Lower lobe of right lung (tissue), 2 donors: ENCODE results near the gene TMF1. TPM values are rescaled to one million over a fixed set of nuclear protein-coding genes. Genes with fewer than 3 reads are reported as not detected.
A peak's percentile ranks its signal among the peaks of the same experiment; 100 is the strongest.

ENCODE experiments used
- ATAC-seq, 2 donors: fragments of 200-7000 bp; cut with Tn5 transposase; one replicate each; pipeline ENCODE4 v1.9.1; 2020 to 2022; ENCODE audit warnings: mild to moderate bottlenecking in 2 of 2, moderate library complexity in 2 of 2
- DNase-seq: peaks from one replicate; pipeline ENCODE4 v3.0.0-alpha.2; 2020
- H3K27ac ChIP-seq: fragments of 200-600 bp; one replicate; pipeline ENCODE4 v1.8.0; 2022
- H3K27me3 ChIP-seq: fragments of 200-600 bp; one replicate; pipeline ENCODE4 v1.8.0; 2022; ENCODE audit warnings: low read depth
- H3K36me3 ChIP-seq: fragments of 200-600 bp; one replicate; pipeline ENCODE4 v1.8.0; 2022; ENCODE audit warnings: mild to moderate bottlenecking
- H3K4me1 ChIP-seq: fragments of 200-600 bp; one replicate; pipeline ENCODE4 v1.8.0; 2022
- H3K4me3 ChIP-seq: fragments of 200-600 bp; one replicate; pipeline ENCODE4 v1.8.0; 2022; ENCODE audit warnings: mild to moderate bottlenecking
- H3K9me3 ChIP-seq: fragments of 200-600 bp; one replicate; pipeline ENCODE4 v1.8.0; 2022
- CTCF ChIP-seq: fragments of 200-600 bp; IDR thresholded peaks from one replicate; pipeline ENCODE4 v1.8.0; 2022; ENCODE audit warnings: antibody characterized with exemption, mild to moderate bottlenecking
- intact Hi-C: fragments of 100-400 bp; cut with DNase I; formaldehyde crosslinking; loops from one replicate; pipeline ENCODE4 v1.11.0; 2022
- long read RNA-seq: library from polyadenylated mRNA; unstranded; transcript quantifications from one replicate; pipeline ENCODE4 v2.0.0, GENCODE V29; 2021
- total RNA-seq: library from RNA; stranded (reverse); fragmentation: NEBNext Ultra II Directional; extraction: Animal tissue kit (Norgen Biotek cat#: 25700); gene quantifications from one replicate; pipeline ENCODE4 v1.2.1, GENCODE V29; 2021
- donor health status: DM: no; HTN: yes; CAD: no; lungs with severe emphysema.

The TMF1 gene
- total RNA-seq, result 40.0 TPM
- long read RNA-seq, full-length matches to known transcripts, result 16 of 47 reads
- long read RNA-seq, partial matches to known transcripts, result 26 of 47 reads
- long read RNA-seq, other reads (novel, unspliced or antisense), result 5 of 47 reads

GRCh38 chr3:69051756-69052471 lies at the start of gene TMF1:
TSS of gene TMF1 (minus strand) at chr3:69052333. CDS start at chr3:69052086, 247 bp downstream.
- H3K36me3 ChIP-seq, result peaks cover 56% of the 10 kb centered on the region
- TF ChIP-seq CTCF, result no peak
- no peaks in the 10 kb centered on the region for H3K27me3 ChIP-seq
- H3K4me1 ChIP-seq, result peaks cover 39% of the 10 kb centered on the region
- DNase-seq (peak; percentile 99), ATAC-seq (peak; percentile 99)
- intact Hi-C loops, result no loop called here
- no peaks in the 10 kb centered on the region for H3K9me3 ChIP-seq
- peak within 1 kb of the TSS; percentile 86 for H3K4me3 ChIP-seq
- peak within 1 kb of the TSS; percentile 95 for H3K27ac ChIP-seq

GRCh38 chr3:69099576-69099975 lies 47.4 kb upstream of the TMF1 start:
- no peaks in the 10 kb centered on the region for H3K9me3 ChIP-seq
- H3K36me3 ChIP-seq, result peaks cover 39% of the 10 kb centered on the region
- no peak for DNase-seq
- intact Hi-C loops, result no loop called here
- no peak for ATAC-seq
- H3K27me3 ChIP-seq, result no peaks in the 10 kb centered on the region
- TF ChIP-seq CTCF, result no peak
- no peak overlapping the region for H3K4me3 ChIP-seq
- no peak overlapping the region for H3K27ac ChIP-seq
- peaks cover 60% of the 10 kb centered on the region for H3K4me1 ChIP-seq

- no peak overlapping the region for H3K4me3 ChIP-seq
- H3K27ac ChIP-seq, result no peak overlapping the region
- H3K27me3 ChIP-seq, result no peaks in the 10 kb centered on the region
- intact Hi-C loops, result no loop called here
- TF ChIP-seq CTCF, result no peak
- H3K9me3 ChIP-seq, result no peaks in the 10 kb centered on the region
- peaks cover 81% of the 10 kb centered on the region for H3K4me1 ChIP-seq
- no peak for DNase-seq
- H3K36me3 ChIP-seq, result peaks cover 19% of the 10 kb centered on the region
- no peak for ATAC-seq
These were observed 45.4 kb upstream of the TMF1 start for GRCh38 chr3:69097407-69098086.

GRCh38 chr3:69096299-69096698 lies 44.2 kb upstream of the TMF1 start:
- Histone ChIP-seq H3K27ac (peak overlapping the region; percentile 50), H3K36me3 (peaks cover 8% of the 10 kb centered on the region), H3K9me3 (no peaks in the 10 kb centered on the region), H3K4me3 (no peak overlapping the region), H3K27me3 (no peaks in the 10 kb centered on the region), H3K4me1 (peaks cover 91% of the 10 kb centered on the region)
- no peak for DNase-seq
- intact Hi-C loops, result no loop called here
- no peak for ATAC-seq
- TF ChIP-seq CTCF, result no peak

- intact Hi-C loops, result no loop called here
- DNase-seq (no peak), ATAC-seq (no peak)
- Histone ChIP-seq H3K4me3 (no peak overlapping the region), H3K36me3 (peaks cover 2% of the 10 kb centered on the region), H3K27ac (peak overlapping the region; percentile 50), H3K27me3 (no peaks in the 10 kb centered on the region), H3K4me1 (peaks cover 91% of the 10 kb centered on the region), H3K9me3 (no peaks in the 10 kb centered on the region)
- TF ChIP-seq CTCF, result no peak
These were observed 43.5 kb upstream of the TMF1 start for GRCh38 chr3:69095636-69096035.
